NCI-H1694 treated with DMSO at 0.1 percent for 48 hours (cell line): ENCODE data around the gene ALKBH1.
"Not testable (repeated sequence)": the region's sequence is repeated elsewhere in the genome, so short reads cannot be mapped to it uniquely, and the experiment has no call there.

Source experiments
- DNase-seq: peaks from one replicate; lab custom pipeline; 2025; lab: John Stamatoyannopoulos, UW

The ALKBH1 gene

GRCh38 chr14:77673193-77673592, 34.6 kb downstream of the ALKBH1 start:
- no peak for DNase-seq

DNA sequence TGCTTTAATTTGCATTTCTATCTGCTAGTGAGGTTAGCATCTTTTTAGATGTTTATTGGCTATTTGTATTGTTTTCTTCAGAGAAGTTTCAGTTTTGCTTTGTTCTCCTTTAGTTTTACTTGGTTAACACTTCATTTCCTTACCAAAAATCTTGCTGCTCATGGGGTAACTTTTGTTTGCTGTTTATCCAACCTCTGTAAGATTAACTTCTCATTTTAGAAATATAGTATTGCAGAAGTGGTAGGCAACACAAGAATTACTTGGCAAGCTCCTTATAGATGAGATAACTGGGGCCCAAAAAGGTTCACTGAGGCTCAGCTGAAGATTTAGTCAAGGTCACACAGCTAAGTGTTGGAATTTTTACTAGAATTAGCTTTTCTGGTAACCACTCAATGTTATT, 40.5 kb downstream of the ALKBH1 start:
- DNase-seq, result no peak

DNA sequence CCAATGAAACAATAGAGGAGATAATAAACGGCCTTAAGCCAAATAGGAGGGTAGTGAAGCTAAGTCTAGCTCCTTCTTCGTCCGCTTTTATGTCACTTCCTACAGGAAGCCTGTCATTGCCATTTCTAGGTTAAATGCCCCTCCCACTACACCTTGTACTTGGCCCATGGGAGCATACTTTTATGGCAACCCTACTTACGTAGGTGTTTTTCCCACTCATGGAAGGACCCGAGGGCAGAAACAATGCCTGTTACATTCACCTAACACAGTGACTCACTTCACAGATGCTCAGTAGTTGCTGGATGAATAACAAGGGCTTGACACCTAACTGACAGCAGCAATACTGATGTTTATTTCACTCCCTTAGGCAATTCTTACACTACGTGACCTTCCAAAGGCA, 44.5 kb downstream of the ALKBH1 start:
- peak; percentile 59 for DNase-seq

- not testable (repeated sequence) for DNase-seq
Observed at GRCh38 chr14:77661562-77661961, 46.3 kb downstream of the ALKBH1 start.

- DNase-seq, result peak; percentile 100
Observed at GRCh38 chr14:77660754-77661153, 47.1 kb downstream of the ALKBH1 start.

- no peak for DNase-seq
Observed at GRCh38 chr14:77659831-77660230, 48.0 kb downstream of the ALKBH1 start.

GRCh38 chr14:77657280-77657679, 50.5 kb downstream of the ALKBH1 start:
- no peak for DNase-seq

GRCh38 chr14:77654001-77654441, 53.8 kb downstream of the ALKBH1 start:
- DNase-seq, result no peak

DNA sequence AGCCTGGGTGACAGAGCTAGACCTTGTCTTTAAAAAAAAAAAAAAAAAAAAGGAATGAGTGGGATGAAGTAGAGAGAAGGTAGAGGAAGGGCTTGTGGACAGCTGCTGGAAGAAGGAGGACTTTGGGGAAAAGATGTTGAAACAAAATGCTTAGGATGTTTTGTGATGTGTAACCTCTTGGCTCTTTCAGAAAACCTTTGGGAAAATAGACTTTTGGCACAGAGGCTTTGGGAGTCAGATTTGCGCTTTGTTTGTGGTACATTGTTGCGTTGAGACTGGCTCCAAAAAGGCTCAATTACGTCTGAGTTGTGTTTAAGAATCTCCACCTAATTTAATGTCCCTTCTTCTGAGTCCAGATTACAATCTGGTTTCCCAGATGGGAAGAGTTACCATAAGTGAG, 58.5 kb downstream of the ALKBH1 start:
- DNase-seq, result no peak

- no peak for DNase-seq
Observed at GRCh38 chr14:77648520-77649200, 59.2 kb downstream of the ALKBH1 start.

DNA sequence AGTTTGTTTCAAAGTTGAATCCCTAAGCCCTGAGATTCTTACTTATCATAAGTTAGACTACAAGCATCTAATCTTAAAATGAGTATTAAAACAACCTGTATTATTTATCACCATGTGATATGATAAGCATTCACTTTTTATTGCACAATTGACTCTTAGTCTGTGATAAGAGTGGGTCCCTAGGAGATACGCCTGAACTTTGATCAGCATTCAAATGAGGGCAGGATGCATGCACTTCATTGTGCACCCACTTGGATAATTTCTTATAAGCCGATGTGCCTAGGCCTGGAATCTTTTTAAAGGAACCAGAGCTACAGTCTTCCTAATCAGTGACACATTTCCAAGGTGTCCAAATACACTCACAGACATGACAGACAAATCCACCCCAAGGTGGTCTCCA, 60.0 kb downstream of the ALKBH1 start:
- no peak for DNase-seq

DNA sequence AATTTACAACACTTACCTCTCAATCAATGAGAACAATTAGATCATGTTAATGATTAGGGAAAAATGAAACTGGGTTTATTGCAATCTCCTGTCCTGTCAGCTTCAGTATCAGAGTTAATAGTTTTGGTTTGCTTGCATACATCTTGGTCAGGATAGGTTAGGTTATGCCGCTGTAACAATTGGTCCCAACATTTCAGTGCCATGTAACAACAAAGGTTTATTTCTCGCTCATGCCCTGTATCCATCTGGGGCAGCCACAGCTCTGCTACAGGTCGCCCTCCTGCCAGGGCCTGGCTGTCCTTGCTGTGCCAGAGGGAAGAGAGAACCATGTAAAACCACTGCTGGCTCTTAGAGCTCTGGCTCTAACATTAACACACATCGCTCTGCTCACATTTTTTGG, 60.9 kb downstream of the ALKBH1 start:
- DNase-seq, result no peak

DNA sequence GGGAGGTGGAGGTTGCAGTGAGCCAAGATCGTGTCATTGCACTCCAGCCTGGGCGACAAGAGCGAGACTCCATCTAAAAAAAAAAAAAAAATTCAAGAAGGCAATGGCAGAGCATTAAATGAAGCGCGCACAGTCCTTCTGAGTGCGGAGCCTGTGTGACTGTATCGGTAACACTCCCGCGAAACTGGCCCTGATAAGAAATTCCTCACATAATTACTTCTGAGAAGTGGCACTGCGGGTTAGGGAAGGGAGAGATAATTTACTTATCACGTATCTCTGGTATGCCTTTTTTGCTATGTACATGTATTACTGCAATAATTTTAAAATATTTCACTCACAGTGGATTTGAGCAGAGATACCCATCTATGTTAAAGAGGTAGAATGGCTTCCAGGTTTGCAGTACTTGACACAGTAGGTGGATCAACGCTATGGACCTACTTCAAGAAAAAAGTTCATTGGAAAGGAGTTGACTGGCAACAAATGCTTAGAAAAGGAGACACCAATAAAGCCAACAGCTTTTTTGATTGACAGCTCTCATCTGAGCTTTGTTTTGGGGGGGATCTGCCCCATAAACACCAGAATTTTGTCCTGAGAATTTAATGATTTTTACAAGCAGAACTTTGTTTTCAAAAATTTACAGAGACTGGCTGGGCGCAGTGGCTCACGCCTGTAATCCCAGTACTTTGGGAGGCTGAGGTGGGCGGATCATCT, 62.1 kb downstream of the ALKBH1 start:
- no peak for DNase-seq

DNA sequence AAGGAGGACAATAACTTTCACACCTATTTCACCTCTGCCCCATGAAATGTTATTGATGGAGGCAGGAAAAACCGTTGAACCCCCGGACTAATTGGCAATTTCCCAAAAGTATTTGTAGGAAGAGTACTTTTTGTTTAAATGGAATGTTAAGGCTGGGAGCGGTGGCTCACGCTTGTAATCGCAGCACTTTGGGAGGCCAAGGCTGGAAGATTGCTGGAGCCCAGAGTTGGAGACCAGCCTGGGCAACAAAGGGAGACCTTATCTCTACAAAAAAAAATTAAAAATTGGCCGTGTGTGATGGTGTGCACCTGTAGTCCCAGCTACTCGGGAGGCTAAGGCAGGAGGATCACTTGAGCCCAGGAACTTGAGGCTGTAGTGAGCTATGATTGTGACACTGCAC, 65.4 kb downstream of the ALKBH1 start:
- DNase-seq, result no peak

DNA sequence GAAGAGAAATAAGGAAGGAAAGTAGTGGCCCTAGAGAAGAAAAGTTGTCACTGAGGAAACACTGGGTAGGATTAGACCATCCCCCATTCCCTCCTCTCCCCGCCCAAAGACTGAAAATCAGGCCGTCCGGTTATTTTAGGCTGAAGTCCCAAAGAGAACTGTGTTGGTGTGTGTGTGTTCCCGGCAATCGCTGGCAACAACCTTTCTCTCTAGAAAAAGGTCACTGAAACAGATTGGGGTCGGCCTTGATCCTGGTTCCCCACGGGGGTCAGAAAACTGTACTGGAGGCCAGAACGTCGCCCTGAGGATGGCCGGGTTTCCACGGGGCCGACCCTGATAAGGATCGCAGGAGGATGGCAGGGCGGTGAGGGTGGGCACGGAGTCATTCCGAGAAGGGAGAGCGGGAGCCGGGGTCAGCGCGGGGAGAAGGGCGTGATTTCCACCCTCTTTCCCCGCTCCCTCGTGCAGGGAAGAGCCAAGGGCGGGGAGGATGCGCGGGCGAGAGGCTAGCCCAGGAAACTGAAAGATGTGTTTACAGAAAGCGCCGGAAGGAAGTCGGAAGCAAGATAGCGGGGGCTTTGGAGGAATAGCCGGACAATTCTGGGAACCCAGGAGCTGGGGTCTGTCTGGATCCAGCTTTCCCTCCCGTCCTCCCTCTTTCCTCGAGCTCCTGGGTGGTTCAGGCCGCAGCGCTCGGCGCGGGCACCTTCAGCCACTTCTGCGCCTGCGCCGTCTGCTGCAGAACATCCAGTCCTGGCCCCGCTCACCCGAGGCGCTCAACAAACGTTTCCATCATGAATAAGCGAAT, 66.1 kb downstream of the ALKBH1 start:
- no peak for DNase-seq

- no peak for DNase-seq
Observed at GRCh38 chr14:77640756-77641533, 66.9 kb downstream of the ALKBH1 start.

- DNase-seq, result no peak
Observed at GRCh38 chr14:77638771-77639171, 69.1 kb downstream of the ALKBH1 start.

- not testable (repeated sequence) for DNase-seq
Observed at GRCh38 chr14:77635869-77636268, 72.0 kb downstream of the ALKBH1 start.

DNA sequence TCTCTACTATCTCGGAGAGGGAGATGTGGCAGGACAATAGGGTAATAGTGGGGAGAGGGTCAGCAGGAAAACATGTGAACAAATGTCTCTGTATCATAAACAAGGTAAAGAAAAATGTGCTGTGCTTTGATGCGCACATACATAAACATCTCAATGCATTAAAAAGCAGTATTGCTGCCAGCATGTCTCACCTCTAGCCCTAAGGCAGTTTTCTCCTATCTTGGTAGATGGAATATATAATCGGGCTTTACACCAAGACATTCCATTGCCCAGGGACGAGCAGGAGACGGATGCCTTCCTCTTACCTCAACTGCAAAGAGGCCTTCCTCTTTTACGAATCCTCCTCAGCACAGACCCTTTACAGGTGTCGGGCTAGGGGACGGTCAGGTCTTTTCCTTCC, 72.4 kb downstream of the ALKBH1 start:
- not testable (repeated sequence) for DNase-seq

DNA sequence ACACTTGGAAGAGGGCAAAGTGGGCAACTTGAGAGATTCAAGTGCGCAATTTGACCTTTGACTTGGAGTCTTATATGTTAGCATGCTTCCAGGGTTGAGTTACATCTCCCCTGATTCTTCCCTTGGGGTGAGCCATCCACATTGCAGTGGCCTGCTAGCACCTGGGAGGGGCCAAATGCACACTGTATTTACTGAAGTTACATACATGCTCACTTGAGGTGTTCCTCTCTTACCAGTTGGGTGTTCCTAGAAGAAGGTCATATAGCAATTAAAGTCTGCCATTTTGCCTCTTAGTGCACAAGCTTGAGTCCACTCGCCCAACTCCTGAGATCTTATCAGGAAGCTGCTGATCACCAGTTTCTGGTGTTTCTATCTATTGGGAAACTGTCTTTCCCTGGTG, 77.7 kb downstream of the ALKBH1 start:
- DNase-seq, result no peak

- DNase-seq, result no peak
Observed at GRCh38 chr14:77625360-77625759, 82.5 kb downstream of the ALKBH1 start.

DNA sequence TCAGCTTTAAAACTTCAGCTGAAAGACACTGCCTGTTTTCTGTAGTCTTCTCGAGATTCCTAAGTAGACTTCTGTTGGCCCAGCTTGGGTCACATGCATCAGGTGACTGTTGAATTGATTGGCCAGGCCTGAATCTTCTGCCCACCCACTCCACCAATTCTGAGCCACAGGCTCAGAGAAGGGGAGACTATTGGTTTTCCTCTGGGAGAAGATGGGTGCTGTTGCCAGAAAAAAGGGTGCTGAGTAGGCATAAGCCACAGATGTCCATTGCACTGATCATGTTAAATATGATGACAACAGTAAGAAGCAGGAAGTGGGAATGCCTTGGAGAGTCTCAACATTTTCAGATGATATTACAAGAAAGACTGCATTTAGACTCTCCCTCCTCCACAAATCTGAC, 84.6 kb downstream of the ALKBH1 start:
- DNase-seq, result no peak
